Type B pancreatic cell (in vitro differentiated cells): ENCODE data around the gene DRG2. TPM values are rescaled to one million over a fixed set of nuclear protein-coding genes. Genes with fewer than 3 reads are reported as not detected.

Experiments used
- DNase-seq: peaks from one replicate; pipeline ENCODE4 v3.0.0; 2021; ENCODE audit warnings: mixed read lengths; ENCODE audit not compliant: unreplicated experiment; ENCODE audit errors: extremely low spot score
- H3K27ac Mint-ChIP-seq: 2 replicates; pipeline ENCODE4 v1.8.0; 2021; ENCODE audit warnings: mild to moderate bottlenecking, mixed read lengths
- H3K27me3 Mint-ChIP-seq: 2 replicates; pipeline ENCODE4 v1.8.0; 2021; ENCODE audit warnings: mixed read lengths
- H3K36me3 Mint-ChIP-seq: 2 replicates; pipeline ENCODE4 v1.8.0; 2021; ENCODE audit warnings: mixed read lengths
- H3K4me1 Mint-ChIP-seq: one replicate; pipeline ENCODE4 v1.8.0; 2021; ENCODE audit warnings: mixed read lengths; ENCODE audit not compliant: unreplicated experiment
- H3K4me3 Mint-ChIP-seq: 2 replicates; pipeline ENCODE4 v1.8.0; 2021; ENCODE audit warnings: mild to moderate bottlenecking, mixed read lengths
- H3K9me3 Mint-ChIP-seq: 2 replicates; pipeline ENCODE4 v1.8.0; 2021; ENCODE audit warnings: mixed read lengths
- CTCF ChIP-seq: fragments of 200-600 bp; sonication (generic); conservative IDR thresholded peaks from 2 replicates; pipeline ENCODE4 v1.5.0; 2021; ENCODE audit warnings: antibody characterized with exemption, mild to moderate bottlenecking
- total RNA-seq: library from RNA; stranded (reverse); gene quantifications from 2 replicates; pipeline ENCODE4 v1.2.1, GENCODE V29; 2021; ENCODE audit warnings: low replicate concordance

DRG2 gene
- total RNA-seq, 1 donor from 2014 or later = 34.2 TPM

DNA sequence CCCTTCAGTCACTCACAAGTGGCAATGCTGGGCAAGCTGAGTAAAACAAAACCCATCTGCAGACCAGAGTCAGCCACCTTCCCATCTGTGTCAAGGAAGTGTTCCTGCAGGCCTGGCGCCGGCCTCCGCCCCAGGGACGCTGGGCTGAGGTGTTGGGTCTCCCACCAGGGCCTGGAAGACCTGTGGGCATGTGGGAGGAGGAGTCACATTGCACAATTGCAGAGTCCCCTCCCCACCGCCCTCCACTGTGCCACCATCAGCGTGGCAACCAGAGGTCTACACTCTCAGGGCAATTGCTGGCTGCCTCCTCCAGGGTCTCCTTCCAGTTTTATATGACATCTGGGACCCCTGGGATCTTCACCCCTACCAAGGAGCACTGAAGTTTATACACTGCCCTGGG is 17.8 kb downstream of the DRG2 start:
- H3K9me3 Mint-ChIP-seq = no peaks in the 10 kb centered on the region
- no peak overlapping the region for H3K27ac Mint-ChIP-seq
- DNase-seq = no peak
- H3K4me1 Mint-ChIP-seq = no peaks in the 10 kb centered on the region
- TF ChIP-seq CTCF = no peak
- no peaks in the 10 kb centered on the region for H3K27me3 Mint-ChIP-seq
- no peaks in the 10 kb centered on the region for H3K36me3 Mint-ChIP-seq
- no peak overlapping the region for H3K4me3 Mint-ChIP-seq

DNA sequence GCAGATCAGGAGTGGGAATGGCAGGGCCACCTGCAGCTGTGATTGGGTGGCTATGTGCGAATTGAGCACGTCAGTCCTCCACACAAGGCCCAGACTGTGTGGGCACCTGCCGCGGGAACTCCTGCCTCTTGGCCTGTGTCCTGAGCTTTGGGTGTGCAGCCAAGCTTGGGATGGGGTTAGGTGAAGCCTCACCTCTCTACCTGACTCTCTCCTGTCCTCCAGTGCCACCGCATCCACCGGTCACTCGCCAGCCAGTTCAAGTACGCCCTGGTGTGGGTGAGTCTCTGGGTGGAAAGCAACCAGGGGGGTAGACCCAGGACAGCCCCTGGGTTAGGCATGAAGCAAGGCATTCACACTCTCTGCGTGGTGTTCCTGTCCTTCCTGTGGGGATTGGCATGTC is 18.5 kb downstream of the DRG2 start:
- Mint-ChIP-seq H3K4me3 (no peak overlapping the region), H3K27me3 (no peaks in the 10 kb centered on the region), H3K36me3 (no peaks in the 10 kb centered on the region), H3K4me1 (no peaks in the 10 kb centered on the region), H3K9me3 (no peaks in the 10 kb centered on the region), H3K27ac (no peak overlapping the region)
- TF ChIP-seq CTCF = no peak
- no peak for DNase-seq

DNA sequence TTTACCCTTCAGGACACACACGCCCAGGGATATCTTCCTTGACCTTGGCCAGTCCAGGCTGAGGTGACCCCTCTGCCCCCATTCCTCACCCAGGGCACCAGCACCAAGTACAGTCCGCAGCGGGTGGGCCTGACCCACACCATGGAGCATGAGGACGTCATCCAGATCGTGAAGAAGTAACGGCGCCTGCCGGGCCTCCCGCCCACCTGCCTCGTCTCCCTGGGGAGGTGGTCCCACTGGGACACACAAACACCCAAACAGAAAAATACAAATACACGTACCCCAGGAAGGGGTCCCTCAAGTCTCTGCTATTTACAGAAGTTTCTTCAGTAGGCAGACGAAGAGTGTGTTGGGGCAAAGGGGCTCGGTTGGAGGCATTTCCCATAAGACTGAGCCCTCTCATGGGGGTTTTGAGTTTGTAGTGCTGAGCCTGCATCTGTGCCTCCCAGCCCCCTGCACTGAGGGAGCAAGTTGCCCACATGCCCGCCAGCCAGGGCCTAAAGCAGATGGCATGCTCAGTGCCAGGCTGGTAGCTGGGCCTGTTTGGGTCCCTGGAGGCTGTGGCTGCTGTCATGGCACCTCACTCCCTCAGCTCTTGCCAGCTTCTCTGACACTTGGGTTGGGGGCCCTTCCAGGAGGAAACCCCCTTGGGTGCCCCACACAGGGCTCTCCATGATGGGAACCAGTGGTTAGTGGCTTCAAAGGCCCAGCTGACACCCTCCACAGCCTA is 19.5 kb downstream of the DRG2 start:
- no peak for DNase-seq
- Mint-ChIP-seq H3K4me3 (no peak overlapping the region), H3K27me3 (no peaks in the 10 kb centered on the region), H3K36me3 (no peaks in the 10 kb centered on the region), H3K27ac (no peak overlapping the region), H3K4me1 (peaks cover 3% of the 10 kb centered on the region), H3K9me3 (no peaks in the 10 kb centered on the region)
- no peak for TF ChIP-seq CTCF

DNA sequence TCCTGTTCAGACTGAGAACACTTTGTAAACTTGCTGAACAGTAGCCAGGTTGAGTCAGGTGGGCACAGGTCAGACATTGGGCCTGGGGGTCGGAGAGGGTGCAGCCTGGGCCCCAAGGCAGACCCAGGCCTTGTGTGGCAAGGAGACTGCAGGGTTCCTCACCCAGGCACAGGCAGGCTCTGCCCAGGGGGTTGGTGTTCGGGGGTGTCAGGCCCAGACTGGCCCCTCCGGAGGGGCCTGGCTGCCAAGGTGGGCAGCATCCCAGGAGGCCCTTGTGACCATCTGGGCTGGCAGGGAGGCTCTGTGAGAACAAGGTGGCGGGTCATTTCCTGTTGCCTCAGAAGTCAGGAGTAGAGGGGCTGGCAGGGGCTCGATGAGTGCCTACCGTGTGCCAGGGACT is 20.2 kb downstream of the DRG2 start:
- TF ChIP-seq CTCF = no peak
- Mint-ChIP-seq H3K36me3 (no peaks in the 10 kb centered on the region), H3K9me3 (no peaks in the 10 kb centered on the region), H3K4me3 (no peak overlapping the region), H3K27ac (no peak overlapping the region), H3K4me1 (peaks cover 4% of the 10 kb centered on the region), H3K27me3 (no peaks in the 10 kb centered on the region)
- no peak for DNase-seq

DNA sequence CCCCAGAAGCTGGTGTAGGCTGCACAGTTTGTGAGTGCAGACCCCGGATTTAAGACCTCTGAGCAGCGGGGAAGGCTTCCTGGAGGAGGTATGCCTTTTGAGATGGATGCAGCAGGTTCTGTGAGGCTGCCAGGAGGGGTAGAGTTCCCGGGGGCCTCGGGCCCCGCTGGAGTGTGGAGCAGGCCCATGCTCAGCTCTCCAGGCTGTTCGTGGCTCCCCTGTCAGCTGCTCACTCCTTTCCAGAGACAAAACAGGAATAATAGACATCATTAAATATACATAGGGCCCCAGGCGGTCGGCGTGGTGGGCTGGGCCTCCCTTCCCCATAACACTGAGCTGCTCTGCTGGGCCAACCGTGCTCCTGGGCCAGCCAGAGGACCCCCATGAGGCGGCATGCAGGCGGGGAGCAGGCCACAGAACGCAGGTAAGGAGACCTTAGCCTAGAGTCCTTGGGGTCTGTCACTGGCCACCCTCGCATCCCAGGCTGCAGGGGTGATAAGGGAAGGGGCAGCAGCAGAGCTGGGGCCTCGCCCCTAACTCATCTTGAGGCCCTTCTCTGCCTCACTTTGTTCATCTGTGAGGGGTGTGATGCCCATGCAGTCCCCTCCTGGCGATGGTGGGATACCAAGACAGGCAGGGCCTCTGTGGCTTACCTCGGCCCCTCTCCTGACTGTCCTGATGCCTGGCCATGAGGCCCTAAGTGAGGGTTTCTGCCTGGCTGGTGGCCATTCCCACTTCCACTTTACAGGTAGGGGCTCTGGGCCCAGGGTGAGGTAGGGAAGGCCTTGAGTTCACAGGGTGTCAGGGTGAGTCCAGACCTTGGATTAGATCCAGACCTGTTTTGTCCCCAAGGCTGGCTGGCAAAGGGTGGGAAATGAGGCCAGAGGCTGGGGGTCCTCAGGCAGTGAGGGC is 20.9 kb downstream of the DRG2 start, which contains the start of gene MYO15A:
Gene MYO15A (plus strand): TSS at position 356 of the 912 bp plus-strand sequence. CDS start 10,045 bp downstream, outside the sequence.
- no peak within 1 kb of the TSS for H3K4me3 Mint-ChIP-seq
- no peak within 1 kb of the TSS for H3K27ac Mint-ChIP-seq
- no peak for TF ChIP-seq CTCF

More for the DNA sequence above, 20.9 kb downstream of the DRG2 start, which contains the start of gene MYO15A:
- DNase-seq = no peak
- H3K27me3 Mint-ChIP-seq = no peaks in the 10 kb centered on the region
- H3K9me3 Mint-ChIP-seq = no peaks in the 10 kb centered on the region
- peaks cover 4% of the 10 kb centered on the region for H3K4me1 Mint-ChIP-seq
- H3K36me3 Mint-ChIP-seq = no peaks in the 10 kb centered on the region
